HEK293 (cell line): ENCODE measurements around the gene SYTL2.

Experiments
- CTCF ChIA-PET: fragments of 350-600 bp; formaldehyde crosslinking; extraction: SDS; loops from one replicate; lab custom pipeline; 2021; ENCODE audit warnings: antibody characterized with exemption; lab: Yijun Ruan, JAX
- POLR2A ChIA-PET: fragments of 300-600 bp; formaldehyde crosslinking; extraction: SDS; loops from one replicate; lab custom pipeline; 2020; ENCODE audit warnings: antibody characterized with exemption, inconsistent platforms; lab: Yijun Ruan, JAX
- H3K27ac ChIP-seq: fragments of 200-500 bp; sonication (Bioruptor generic); 2 replicates; pipeline ENCODE4 v1.5.1; 2014; ENCODE audit warnings: low read depth, low read length, control low read depth, inconsistent platforms; ENCODE audit errors: extremely low read depth
- H3K36me3 ChIP-seq, 2 experiments: fragments of 200-500 bp in 1 of 2; sonication (Bioruptor generic) in 1 of 2; 1 replicate in 1 of 2; 2 replicates in 1 of 2; pipeline ENCODE4 v1.5.1; 2014 to 2017; ENCODE audit warnings: inconsistent platforms in 2 of 2, low read length in 2 of 2; ENCODE audit not compliant: control insufficient read depth in 2 of 2, insufficient read depth in 1 of 2
- H3K4me1 ChIP-seq: fragments of 200-500 bp; sonication (Bioruptor generic); 2 replicates; pipeline ENCODE4 v1.5.1; 2014; ENCODE audit warnings: mild to moderate bottlenecking, low read length, inconsistent platforms; ENCODE audit not compliant: control insufficient read depth, insufficient read depth
- H3K4me3 ChIP-seq: 2 replicates; pipeline ENCODE4 v1.5.1; 2011; ENCODE audit warnings: low read depth, mild to moderate bottlenecking, control low read depth, low read length, moderate library complexity
- H3K9me3 ChIP-seq: fragments of 200-500 bp; sonication (Bioruptor generic); 2 replicates; pipeline ENCODE4 v1.5.1; 2014; ENCODE audit warnings: low read depth, low read length, inconsistent platforms; ENCODE audit not compliant: control insufficient read depth, insufficient read depth
- HOXD13 ChIP-seq: sonication (generic); formaldehyde crosslinking; IDR thresholded peaks from 2 replicates; pipeline ENCODE4 v1.8.0; 2022; ENCODE audit warnings: missing genetic modification reagents, borderline replicate concordance
- INSM2 ChIP-seq: fragments of 450-650 bp; formaldehyde crosslinking; IDR thresholded peaks from 2 replicates; pipeline ENCODE4 v1.5.1; 2016; ENCODE audit warnings: missing biosample characterization, missing genetic modification characterization
- PRDM10 ChIP-seq: fragments of 450-650 bp; formaldehyde crosslinking; IDR thresholded peaks from 2 replicates; pipeline ENCODE4 v1.5.1; 2016; ENCODE audit warnings: missing biosample characterization, missing genetic modification characterization
- SCRT1 ChIP-seq: fragments of 450-650 bp; formaldehyde crosslinking; IDR thresholded peaks from 2 replicates; pipeline ENCODE4 v1.5.1; 2016; ENCODE audit warnings: missing biosample characterization, missing genetic modification characterization, borderline replicate concordance
- YY2 ChIP-seq: fragments of 450-650 bp; formaldehyde crosslinking; IDR thresholded peaks from 2 replicates; pipeline ENCODE4 v1.5.1; 2016; ENCODE audit warnings: missing biosample characterization, missing genetic modification characterization
- ZBTB10 ChIP-seq: fragments of 450-650 bp; formaldehyde crosslinking; IDR thresholded peaks from 2 replicates; pipeline ENCODE4 v1.5.1; 2016; ENCODE audit warnings: missing biosample characterization, missing genetic modification characterization
- ZFHX2 ChIP-seq: fragments of 450-650 bp; formaldehyde crosslinking; conservative IDR thresholded peaks from 2 replicates; pipeline ENCODE4 v1.5.1; 2016; ENCODE audit warnings: missing biosample characterization, missing genetic modification characterization
- ZFP41 ChIP-seq: fragments of 450-650 bp; formaldehyde crosslinking; IDR thresholded peaks from 2 replicates; pipeline ENCODE4 v1.5.1; 2016; ENCODE audit warnings: missing biosample characterization, missing genetic modification characterization, borderline replicate concordance
- ZFP69B ChIP-seq: fragments of 450-650 bp; formaldehyde crosslinking; IDR thresholded peaks from 2 replicates; pipeline ENCODE4 v1.5.1; 2016; ENCODE audit warnings: missing biosample characterization, missing genetic modification characterization
- ZNF138 ChIP-seq: fragments of 450-650 bp; formaldehyde crosslinking; IDR thresholded peaks from 2 replicates; pipeline ENCODE4 v1.5.1; 2016; ENCODE audit warnings: missing biosample characterization, missing genetic modification characterization, borderline replicate concordance
- ZNF18 ChIP-seq: fragments of 450-650 bp; formaldehyde crosslinking; IDR thresholded peaks from 2 replicates; pipeline ENCODE4 v1.5.1; 2016; ENCODE audit warnings: missing biosample characterization, missing genetic modification characterization
- ZNF266 ChIP-seq: fragments of 450-650 bp; formaldehyde crosslinking; IDR thresholded peaks from 2 replicates; pipeline ENCODE4 v1.5.1; 2016; ENCODE audit warnings: missing biosample characterization, missing genetic modification characterization, low read depth
- ZNF354C ChIP-seq: fragments of 450-650 bp; formaldehyde crosslinking; IDR thresholded peaks from 2 replicates; pipeline ENCODE4 v1.5.1; 2016; ENCODE audit warnings: missing biosample characterization, missing genetic modification characterization, low read depth, borderline replicate concordance
- ZNF362 ChIP-seq: fragments of 450-650 bp; formaldehyde crosslinking; IDR thresholded peaks from 2 replicates; pipeline ENCODE4 v1.5.1; 2016; ENCODE audit warnings: missing biosample characterization, missing genetic modification characterization
- ZNF366 ChIP-seq: fragments of 450-650 bp; formaldehyde crosslinking; conservative IDR thresholded peaks from 2 replicates; pipeline ENCODE4 v1.5.1; 2016; ENCODE audit warnings: missing biosample characterization, missing genetic modification characterization
- ZNF692 ChIP-seq: fragments of 450-650 bp; formaldehyde crosslinking; IDR thresholded peaks from 2 replicates; pipeline ENCODE4 v1.5.1; 2016; ENCODE audit warnings: missing biosample characterization, missing genetic modification characterization
- ZNF776 ChIP-seq: fragments of 450-650 bp; formaldehyde crosslinking; IDR thresholded peaks from 2 replicates; pipeline ENCODE4 v1.5.0; 2017; ENCODE audit warnings: missing biosample characterization, missing genetic modification characterization, borderline replicate concordance
- ZSCAN5A ChIP-seq: fragments of 450-650 bp; formaldehyde crosslinking; IDR thresholded peaks from 2 replicates; pipeline ENCODE4 v1.5.1; 2016; ENCODE audit warnings: missing biosample characterization, missing genetic modification characterization

SYTL2 gene

GRCh38 chr11:85695546-85695945 lies 115.4 kb downstream of the SYTL2 start:
- CTCF ChIA-PET: interaction anchor here (0.9 to 3.3 kb wide), 9 partner anchors 9 to 166 kb away, joined by 3 to 18 read pairs (median 5); partner anchors contain the start of gene CCDC89
- POLR2A ChIA-PET: interaction anchor here (1.2 kb wide), 1 partner anchor 17 kb away, joined by 3 read pairs; no protein-coding TSS in a partner anchor
- H3K4me3 ChIP-seq: no peak overlapping the region
- H3K4me1 ChIP-seq: no peaks in the 10 kb centered on the region
- no peaks in the 10 kb centered on the region for H3K36me3 ChIP-seq
- H3K9me3 ChIP-seq: no peaks in the 10 kb centered on the region
- no peak overlapping the region for H3K27ac ChIP-seq
- TF ChIP-seq HOXD13: no peak
- no peak for TF ChIP-seq ZNF266 (tag by site-specific recombination)
- TF ChIP-seq YY2: no peak
- TF ChIP-seq INSM2 (tag by site-specific recombination): no peak
- TF ChIP-seq ZNF138: no peak
- TF ChIP-seq ZNF692 (tag by site-specific recombination): no peak
- no peak for TF ChIP-seq ZNF354C (tag by site-specific recombination)
- no peak for TF ChIP-seq ZFHX2
- TF ChIP-seq ZNF366 (tag by site-specific recombination): no peak
- TF ChIP-seq ZBTB10 (tag by site-specific recombination): no peak
- TF ChIP-seq ZNF18 (tag by site-specific recombination): no peak
- no peak for TF ChIP-seq ZFP41
- TF ChIP-seq PRDM10 (tag by site-specific recombination): no peak
- TF ChIP-seq ZSCAN5A: no peak
- no peak for TF ChIP-seq ZFP69B (tag by site-specific recombination)
- no peak for TF ChIP-seq SCRT1
- TF ChIP-seq ZNF362: no peak
- TF ChIP-seq ZNF776 (tag by site-specific recombination): no peak
